ENCODE data around the gene SLC26A3. TPM values are rescaled to one million over a fixed set of nuclear protein-coding genes. Genes with fewer than 3 reads are reported as not detected.

The SLC26A3 gene
- total and polyA plus RNA-seq, 2 of the 8 experiments (the other 6 are each of a cell fraction or from before 2014, with no cell fraction given), result not detected

DNA sequence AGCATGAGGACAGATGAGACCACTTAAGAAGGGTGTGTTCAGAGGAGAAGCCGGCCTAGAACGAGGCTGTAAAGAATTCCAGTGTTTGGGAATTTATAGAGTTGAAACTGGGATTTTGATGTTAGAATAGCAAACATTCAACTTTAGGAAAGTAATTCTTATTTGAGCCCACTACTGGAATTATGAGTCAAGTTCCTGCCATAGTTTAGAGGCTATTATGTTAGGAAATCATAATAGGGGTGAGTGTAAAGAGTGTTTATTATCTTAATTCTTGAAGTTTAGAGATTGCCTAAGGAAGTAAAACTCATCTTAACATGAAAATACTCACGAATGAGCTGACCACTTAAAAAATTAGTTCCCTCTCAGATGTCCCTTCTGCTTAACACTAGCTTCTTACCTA is 57.0 kb downstream of the SLC26A3 start (continued):
- no peak for TF ChIP-seq RBBP5 (IDR thresholded peaks at IDR 0.05; ENCODE audit: borderline replicate concordance, low read depth, low read length)
